ENCODE measurements around the gene COL4A2.

Gene COL4A2

DNA sequence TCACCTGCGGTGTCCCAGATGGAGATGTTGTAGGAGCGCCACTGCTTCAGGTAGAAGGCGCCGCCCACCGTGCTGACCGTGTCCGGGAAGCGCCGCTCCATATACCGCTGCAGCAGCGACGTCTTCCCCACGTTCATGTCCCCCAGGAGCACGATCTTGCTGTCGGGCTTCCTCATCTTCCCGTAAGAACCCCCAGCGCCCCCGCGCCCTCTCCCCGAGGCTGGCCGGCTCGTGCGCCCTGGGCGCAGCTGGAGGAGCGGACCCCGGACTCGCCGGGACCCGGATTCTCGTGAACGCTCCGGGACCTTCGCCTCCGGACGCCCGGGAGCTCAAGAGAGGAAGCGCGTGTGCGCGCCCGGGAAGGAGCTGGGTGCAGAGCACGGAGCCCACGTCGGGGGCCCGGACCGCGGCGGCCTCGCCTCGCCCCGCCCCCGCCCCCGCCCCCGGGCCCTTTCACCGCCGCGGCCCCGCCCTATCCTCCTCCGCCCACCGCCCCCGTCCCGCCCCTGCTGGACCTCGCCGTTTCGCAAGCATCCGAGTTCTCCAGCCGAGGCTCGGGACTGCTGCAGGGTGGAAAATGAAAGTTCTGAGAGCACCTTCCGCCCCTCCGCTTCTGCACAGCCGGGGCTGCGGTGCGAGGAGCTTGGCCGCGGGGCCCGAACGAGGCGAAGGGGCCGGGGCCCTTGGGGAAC is 254.4 kb downstream of the COL4A2 start, which contains the start of gene RAB20 (continued):
- TF ChIP-seq ZNF629 (tag by site-specific recombination; IDR thresholded peaks at IDR 0.05) (no peak), ZNF596 (tag by site-specific recombination; IDR thresholded peaks at IDR 0.05) (0 out of 2 replicates have a peak, but pooled peaks have one; percentile 6)
- TF ChIP-seq, protein P1, sequence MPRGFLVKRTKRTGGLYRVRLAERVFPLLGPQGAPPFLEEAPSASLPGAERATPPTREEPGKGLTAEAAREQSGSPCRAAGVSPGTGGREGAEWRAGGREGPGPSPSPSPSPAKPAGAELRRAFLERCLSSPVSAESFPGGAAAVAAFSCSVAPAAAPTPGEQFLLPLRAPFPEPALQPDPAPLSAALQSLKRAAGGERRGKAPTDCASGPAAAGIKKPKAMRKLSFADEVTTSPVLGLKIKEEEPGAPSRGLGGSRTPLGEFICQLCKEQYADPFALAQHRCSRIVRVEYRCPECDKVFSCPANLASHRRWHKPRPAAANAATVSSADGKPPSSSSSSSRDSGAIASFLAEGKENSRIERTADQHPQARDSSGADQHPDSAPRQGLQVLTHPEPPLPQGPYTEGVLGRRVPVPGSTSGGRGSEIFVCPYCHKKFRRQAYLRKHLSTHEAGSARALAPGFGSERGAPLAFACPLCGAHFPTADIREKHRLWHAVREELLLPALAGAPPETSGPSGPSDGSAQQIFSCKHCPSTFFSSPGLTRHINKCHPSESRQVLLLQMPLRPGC (tag by site-specific recombination; IDR thresholded peaks at IDR 0.05): 0 out of 2 replicates have a peak, but pooled peaks have one; percentile 14

DNA sequence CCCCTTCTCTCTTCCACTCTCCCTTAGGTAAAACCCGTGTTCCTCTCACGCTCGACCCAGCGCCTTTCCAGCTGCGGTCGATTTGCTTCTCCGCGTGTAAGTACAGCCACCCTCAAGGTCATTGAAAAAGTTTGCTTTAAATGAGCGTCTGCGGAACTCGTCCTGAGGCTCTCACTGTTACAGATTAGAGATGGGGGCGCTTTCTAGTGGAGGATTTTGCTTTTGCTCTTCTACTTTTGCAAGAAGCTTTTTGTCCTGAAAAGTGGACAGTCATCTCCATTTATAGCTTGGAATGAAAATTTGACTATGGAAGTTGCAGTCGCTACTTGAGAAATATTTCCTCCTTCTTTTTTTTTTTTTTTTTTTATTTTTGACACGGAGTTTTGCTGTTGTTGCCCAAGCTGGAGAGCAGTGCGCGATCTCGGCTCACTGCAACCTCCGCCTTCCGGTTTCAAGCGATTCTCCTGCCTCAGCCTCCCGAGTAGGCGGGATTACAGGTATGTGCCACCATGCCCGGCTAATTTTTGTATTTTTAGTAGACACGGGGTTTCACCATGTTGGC is 255.0 kb downstream of the COL4A2 start:
- TF ChIP-seq ZNF791 (tag by site-specific recombination; IDR thresholded peaks at IDR 0.05) (no peak), ZIC2 (tag by site-specific recombination; IDR thresholded peaks at IDR 0.05) (no peak), ZNF843 (tag by site-specific recombination; IDR thresholded peaks at IDR 0.05) (no peak), ZNF664 (tag by site-specific recombination; IDR thresholded peaks at IDR 0.05) (0 out of 2 replicates have a peak, but pooled peaks have one; percentile 6), ZNF571 (tag by site-specific recombination; IDR thresholded peaks at IDR 0.05) (no peak), ZNF366 (tag by site-specific recombination; conservative IDR thresholded peaks at IDR 0.05) (peak; percentile 22; the same call in 1 of the 2 replicates), ZSCAN30 (tag by site-specific recombination; IDR thresholded peaks at IDR 0.05) (0 out of 2 replicates have a peak, but pooled peaks have one; percentile 41), PRDM1 (tag by site-specific recombination; IDR thresholded peaks at IDR 0.05) (peak; percentile 90), HOXC10 (CRISPR knock-in tag; IDR thresholded peaks at IDR 0.05) (no peak), ZXDB (tag by site-specific recombination; IDR thresholded peaks at IDR 0.05) (0 out of 2 replicates have a peak, but pooled peaks have one; percentile 3), ZNF341 (tag by site-specific recombination; IDR thresholded peaks at IDR 0.05; ENCODE audit: low read depth) (0 out of 2 replicates have a peak, but pooled peaks have one; percentile 2), ZNF549 (tag by site-specific recombination; IDR thresholded peaks at IDR 0.05) (no peak), ZNF621 (tag by site-specific recombination; IDR thresholded peaks at IDR 0.05) (no peak), ZNF501 (tag by site-specific recombination; IDR thresholded peaks at IDR 0.05) (0 out of 2 replicates have a peak, but pooled peaks have one; percentile 20)
- TF ChIP-seq, protein P2, sequence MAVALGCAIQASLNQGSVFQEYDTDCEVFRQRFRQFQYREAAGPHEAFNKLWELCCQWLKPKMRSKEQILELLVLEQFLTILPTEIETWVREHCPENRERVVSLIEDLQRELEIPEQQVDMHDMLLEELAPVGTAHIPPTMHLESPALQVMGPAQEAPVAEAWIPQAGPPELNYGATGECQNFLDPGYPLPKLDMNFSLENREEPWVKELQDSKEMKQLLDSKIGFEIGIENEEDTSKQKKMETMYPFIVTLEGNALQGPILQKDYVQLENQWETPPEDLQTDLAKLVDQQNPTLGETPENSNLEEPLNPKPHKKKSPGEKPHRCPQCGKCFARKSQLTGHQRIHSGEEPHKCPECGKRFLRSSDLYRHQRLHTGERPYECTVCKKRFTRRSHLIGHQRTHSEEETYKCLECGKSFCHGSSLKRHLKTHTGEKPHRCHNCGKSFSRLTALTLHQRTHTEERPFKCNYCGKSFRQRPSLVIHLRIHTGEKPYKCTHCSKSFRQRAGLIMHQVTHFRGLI (tag by site-specific recombination; IDR thresholded peaks at IDR 0.05): no peak
- TF ChIP-seq, protein P3, sequence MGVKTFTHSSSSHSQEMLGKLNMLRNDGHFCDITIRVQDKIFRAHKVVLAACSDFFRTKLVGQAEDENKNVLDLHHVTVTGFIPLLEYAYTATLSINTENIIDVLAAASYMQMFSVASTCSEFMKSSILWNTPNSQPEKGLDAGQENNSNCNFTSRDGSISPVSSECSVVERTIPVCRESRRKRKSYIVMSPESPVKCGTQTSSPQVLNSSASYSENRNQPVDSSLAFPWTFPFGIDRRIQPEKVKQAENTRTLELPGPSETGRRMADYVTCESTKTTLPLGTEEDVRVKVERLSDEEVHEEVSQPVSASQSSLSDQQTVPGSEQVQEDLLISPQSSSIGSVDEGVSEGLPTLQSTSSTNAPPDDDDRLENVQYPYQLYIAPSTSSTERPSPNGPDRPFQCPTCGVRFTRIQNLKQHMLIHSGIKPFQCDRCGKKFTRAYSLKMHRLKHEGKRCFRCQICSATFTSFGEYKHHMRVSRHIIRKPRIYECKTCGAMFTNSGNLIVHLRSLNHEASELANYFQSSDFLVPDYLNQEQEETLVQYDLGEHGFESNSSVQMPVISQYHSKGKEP (tag by site-specific recombination; IDR thresholded peaks at IDR 0.05): 0 out of 2 replicates have a peak, but pooled peaks have one; percentile 6
- TF ChIP-seq, protein P4, sequence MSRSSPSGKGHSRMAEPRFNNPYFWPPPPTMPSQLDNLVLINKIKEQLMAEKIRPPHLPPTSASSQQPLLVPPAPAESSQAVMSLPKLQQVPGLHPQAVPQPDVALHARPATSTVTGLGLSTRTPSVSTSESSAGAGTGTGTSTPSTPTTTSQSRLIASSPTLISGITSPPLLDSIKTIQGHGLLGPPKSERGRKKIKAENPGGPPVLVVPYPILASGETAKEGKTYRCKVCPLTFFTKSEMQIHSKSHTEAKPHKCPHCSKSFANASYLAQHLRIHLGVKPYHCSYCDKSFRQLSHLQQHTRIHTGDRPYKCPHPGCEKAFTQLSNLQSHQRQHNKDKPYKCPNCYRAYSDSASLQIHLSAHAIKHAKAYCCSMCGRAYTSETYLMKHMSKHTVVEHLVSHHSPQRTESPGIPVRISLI (tag by site-specific recombination; IDR thresholded peaks at IDR 0.05): peak; percentile 60
- TF ChIP-seq, protein P5, sequence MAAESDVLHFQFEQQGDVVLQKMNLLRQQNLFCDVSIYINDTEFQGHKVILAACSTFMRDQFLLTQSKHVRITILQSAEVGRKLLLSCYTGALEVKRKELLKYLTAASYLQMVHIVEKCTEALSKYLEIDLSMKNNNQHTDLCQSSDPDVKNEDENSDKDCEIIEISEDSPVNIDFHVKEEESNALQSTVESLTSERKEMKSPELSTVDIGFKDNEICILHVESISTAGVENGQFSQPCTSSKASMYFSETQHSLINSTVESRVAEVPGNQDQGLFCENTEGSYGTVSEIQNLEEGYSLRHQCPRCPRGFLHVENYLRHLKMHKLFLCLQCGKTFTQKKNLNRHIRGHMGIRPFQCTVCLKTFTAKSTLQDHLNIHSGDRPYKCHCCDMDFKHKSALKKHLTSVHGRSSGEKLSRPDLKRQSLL (tag by site-specific recombination; IDR thresholded peaks at IDR 0.05): no peak
- TF ChIP-seq, protein P6, sequence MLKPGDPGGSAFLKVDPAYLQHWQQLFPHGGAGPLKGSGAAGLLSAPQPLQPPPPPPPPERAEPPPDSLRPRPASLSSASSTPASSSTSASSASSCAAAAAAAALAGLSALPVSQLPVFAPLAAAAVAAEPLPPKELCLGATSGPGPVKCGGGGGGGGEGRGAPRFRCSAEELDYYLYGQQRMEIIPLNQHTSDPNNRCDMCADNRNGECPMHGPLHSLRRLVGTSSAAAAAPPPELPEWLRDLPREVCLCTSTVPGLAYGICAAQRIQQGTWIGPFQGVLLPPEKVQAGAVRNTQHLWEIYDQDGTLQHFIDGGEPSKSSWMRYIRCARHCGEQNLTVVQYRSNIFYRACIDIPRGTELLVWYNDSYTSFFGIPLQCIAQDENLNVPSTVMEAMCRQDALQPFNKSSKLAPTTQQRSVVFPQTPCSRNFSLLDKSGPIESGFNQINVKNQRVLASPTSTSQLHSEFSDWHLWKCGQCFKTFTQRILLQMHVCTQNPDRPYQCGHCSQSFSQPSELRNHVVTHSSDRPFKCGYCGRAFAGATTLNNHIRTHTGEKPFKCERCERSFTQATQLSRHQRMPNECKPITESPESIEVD (tag by site-specific recombination; IDR thresholded peaks at IDR 0.05): no peak
- Histone ChIP-seq H3K27ac (ENCODE audit: extremely low read depth, low read depth, low read length) (no peak overlapping the region), H3K4me1 (ENCODE audit: control insufficient read depth, insufficient read depth, low read length) (peaks cover 6% of the 10 kb centered on the region; the same call in 1 of the 2 replicates), H3K9me3 (ENCODE audit: control insufficient read depth, insufficient read depth, low read depth, low read length) (no peaks in the 10 kb centered on the region), H3K4me3 (ENCODE audit: low read depth, low read length) (peak overlapping the region; percentile 53), H3K36me3 (ENCODE audit: control insufficient read depth in 2 of 2, insufficient read depth in 1 of 2, low read length in 2 of 2) (no peaks in the 10 kb centered on the region)
- ChIA-PET POLR2A (interaction anchor here (0.7 to 1.2 kb wide), 4 partner anchors 13 to 214 kb away, joined by 3 read pairs; no protein-coding TSS in a partner anchor), CTCF (interaction anchor here (0.6 to 2.0 kb wide), 2 partner anchors 10 to 26 kb away, joined by 3 to 6 read pairs; no protein-coding TSS in a partner anchor)
